Epithelial cell of proximal tubule (primary cell): ENCODE measurements around the gene EXOC7. TPM values are rescaled to one million over a fixed set of nuclear protein-coding genes. Genes with fewer than 3 reads are reported as not detected.

ENCODE experiments used
- DNase-seq: peaks from one replicate; pipeline ENCODE4 v3.0.0-alpha.2; 2011; ENCODE audit warnings: low read depth
- H3K4me3 ChIP-seq: 2 replicates; pipeline ENCODE4 v1.5.1; 2011; ENCODE audit warnings: low read depth, mild to moderate bottlenecking, low read length
- CTCF ChIP-seq: conservative IDR thresholded peaks from 2 replicates; pipeline ENCODE4 v1.5.1; 2012; ENCODE audit warnings: low read depth, mild to moderate bottlenecking, low read length
- total RNA-seq: library from RNA; depleted of rRNA; stranded (reverse); fragments of >200 nt; gene quantifications from 2 replicates; pipeline ENCODE4 v1.2.3, GENCODE V29; 2015

Gene EXOC7
- total RNA-seq, 1 donor from 2014 or later = 39.6 TPM

GRCh38 chr17:76137351-76138233 is 34.0 kb upstream of the EXOC7 start:
- peak overlapping the region; percentile 30 for H3K4me3 ChIP-seq
- no peak for TF ChIP-seq CTCF
- no peak for DNase-seq

GRCh38 chr17:76137001-76137350 is 33.4 kb upstream of the EXOC7 start:
- no peak overlapping the region for H3K4me3 ChIP-seq
- no peak for TF ChIP-seq CTCF
- DNase-seq = no peak

- no peak for DNase-seq
- H3K4me3 ChIP-seq = no peak overlapping the region
- TF ChIP-seq CTCF = no peak
These were observed 32.9 kb upstream of the EXOC7 start for GRCh38 chr17:76136276-76137000.

- H3K4me3 ChIP-seq = no peak overlapping the region
- TF ChIP-seq CTCF = no peak
- no peak for DNase-seq
These were observed 32.2 kb upstream of the EXOC7 start for GRCh38 chr17:76135810-76136188.

- no peak for DNase-seq
- no peak for TF ChIP-seq CTCF
- no peak overlapping the region for H3K4me3 ChIP-seq
These were observed 31.6 kb upstream of the EXOC7 start for GRCh38 chr17:76134911-76135809.

GRCh38 chr17:76132574-76133338 is 29.2 kb upstream of the EXOC7 start:
- no peak overlapping the region for H3K4me3 ChIP-seq
- peak; percentile 3 for TF ChIP-seq CTCF
- no peak for DNase-seq
